GM23338 (cell line): ENCODE measurements around the gene FEM1A. TPM values are rescaled to one million over a fixed set of nuclear protein-coding genes. Genes with fewer than 3 reads are reported as not detected.
A peak's percentile ranks its signal among the peaks of the same experiment; 100 is the strongest.

Experiments used
- ATAC-seq: fragments of 200-7000 bp; cut with Tn5 transposase; 3 replicates; pipeline ENCODE4 v1.9.1; 2020
- DNase-seq: peaks from one replicate; pipeline ENCODE4 v3.0.0-alpha.2; 2015; ENCODE audit warnings: low spot score
- H2AFZ ChIP-seq: fragments of 200-600 bp; sonication (generic); 2 replicates; pipeline ENCODE4 v1.8.0; 2016; ENCODE audit warnings: antibody characterized with exemption, mild to moderate bottlenecking, moderate library complexity
- H3F3A ChIP-seq: fragments of 200-600 bp; sonication (generic); replicated peaks from 2 replicates; pipeline ENCODE4 v1.8.0; 2017; ENCODE audit warnings: antibody characterized with exemption, mixed run types, low read depth
- H3K27ac ChIP-seq: fragments of 200-600 bp; sonication (generic); 2 replicates; pipeline ENCODE4 v1.6.1; 2016; ENCODE audit warnings: low read depth
- H3K27me3 ChIP-seq: fragments of 200-600 bp; sonication (generic); 2 replicates; pipeline ENCODE4 v1.8.0; 2016; ENCODE audit warnings: mild to moderate bottlenecking, mixed run types, moderate library complexity; ENCODE audit not compliant: insufficient read depth
- H3K36me3 ChIP-seq: fragments of 200-600 bp; sonication (generic); 2 replicates; pipeline ENCODE4 v1.8.0; 2016; ENCODE audit warnings: mild to moderate bottlenecking; ENCODE audit not compliant: insufficient read depth
- H3K4me1 ChIP-seq: fragments of 200-600 bp; sonication (generic); 2 replicates; pipeline ENCODE4 v1.8.0; 2016; ENCODE audit warnings: mild to moderate bottlenecking, moderate library complexity; ENCODE audit not compliant: insufficient read depth
- H3K4me2 ChIP-seq: fragments of 200-600 bp; sonication (generic); 2 replicates; pipeline ENCODE4 v1.7.1; 2017; ENCODE audit warnings: mixed run types
- H3K4me3 ChIP-seq: fragments of 200-600 bp; sonication (generic); 2 replicates; pipeline ENCODE4 v1.6.1; 2016; ENCODE audit warnings: mixed run types
- H3K79me2 ChIP-seq: fragments of 200-600 bp; sonication (generic); replicated peaks from 2 replicates; pipeline ENCODE4 v1.8.0; 2017; ENCODE audit warnings: mild to moderate bottlenecking; ENCODE audit not compliant: insufficient read depth
- H3K9me2 ChIP-seq: fragments of 200-600 bp; sonication (generic); 2 replicates; pipeline ENCODE4 v1.8.0; 2017; ENCODE audit not compliant: insufficient read depth
- H4K20me1 ChIP-seq: fragments of 200-600 bp; sonication (generic); replicated peaks from 2 replicates; pipeline ENCODE4 v1.8.0; 2017; ENCODE audit warnings: mild to moderate bottlenecking; ENCODE audit not compliant: insufficient read depth
- H3K27ac Mint-ChIP-seq: 2 replicates; pipeline ENCODE4 v1.8.0; 2020; ENCODE audit warnings: inconsistent platforms, mild to moderate bottlenecking, moderate library complexity, mixed read lengths
- H3K27me3 Mint-ChIP-seq: 3 replicates; pipeline ENCODE4 v1.8.0; 2022; ENCODE audit warnings: low read depth, mild to moderate bottlenecking, moderate library complexity, mixed read lengths, inconsistent platforms; ENCODE audit not compliant: insufficient read depth, poor library complexity
- H3K36me3 Mint-ChIP-seq: 3 replicates; pipeline ENCODE4 v1.8.0; 2021; ENCODE audit warnings: low read depth, mild to moderate bottlenecking, inconsistent platforms, moderate library complexity, mixed read lengths
- H3K4me1 Mint-ChIP-seq: 3 replicates; pipeline ENCODE4 v1.8.0; 2020; ENCODE audit warnings: mild to moderate bottlenecking, inconsistent platforms, mixed read lengths
- H3K4me3 Mint-ChIP-seq: 3 replicates; pipeline ENCODE4 v1.8.0; 2021; ENCODE audit warnings: moderate library complexity, mild to moderate bottlenecking, inconsistent platforms, mixed read lengths
- H3K9me3 Mint-ChIP-seq: 3 replicates; pipeline ENCODE4 v1.8.0; 2020; ENCODE audit warnings: moderate library complexity, mild to moderate bottlenecking, inconsistent platforms, mixed read lengths
- polyA plus RNA-seq: library from polyadenylated mRNA; unstranded; fragments of >200 nt; fragmentation: Nextera tagmentation; extraction: Ambion mirVana; gene quantifications from 2 replicates; pipeline ENCODE4 v1.2.1, GENCODE V29; 2016
- total RNA-seq: library from RNA; depleted of rRNA; stranded (reverse); fragments of >200 nt; shearing (Covaris generic); gene quantifications from 2 replicates; pipeline ENCODE4 v1.2.3, GENCODE V29; 2014
- TF ChIP-seq, protein P1 (sequence below): fragments of 250-450 bp; sonication (Bioruptor Pico); IDR thresholded peaks from 2 replicates; pipeline ENCODE4 v1.5.0; 2020; ENCODE audit warnings: mild to moderate bottlenecking, moderate library complexity
- TF ChIP-seq, protein P2 (sequence below): IDR thresholded peaks from 2 replicates; pipeline ENCODE4 v1.6.1; 2016; ENCODE audit warnings: antibody characterized with exemption

The FEM1A gene
- total and polyA plus RNA-seq, 2 experiments from 2014 or later: 0.87 to 16.5 TPM

DNA sequence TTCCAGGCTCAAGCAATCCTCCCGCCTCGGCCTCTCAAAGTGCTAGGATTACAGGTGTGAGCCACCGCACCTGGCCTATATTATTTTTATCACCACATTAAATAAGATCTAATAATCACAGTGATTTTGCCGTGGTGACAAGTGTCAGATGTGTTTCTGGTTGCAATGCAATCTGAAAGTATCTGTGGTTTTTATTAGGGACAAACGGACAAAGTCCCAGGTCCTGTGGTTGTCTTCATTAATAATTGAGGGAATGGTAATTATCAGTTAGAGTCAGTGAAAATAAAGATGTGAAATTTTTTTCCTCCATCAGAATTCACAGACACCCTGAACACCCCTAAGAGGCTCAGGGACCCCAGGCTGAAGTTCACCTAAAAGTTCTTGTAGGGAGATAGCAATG is 41.2 kb downstream of the FEM1A start:
- H2AFZ ChIP-seq: no peak overlapping the region
- Mint-ChIP-seq H3K9me3 (no peaks in the 10 kb centered on the region), H3K4me1 (no peaks in the 10 kb centered on the region), H3K36me3 (peaks cover 6% of the 10 kb centered on the region; the same call in 2 of the 3 replicates), H3K4me3 (0 out of 3 replicates have a peak overlapping the region, but pooled peaks have one; percentile 34), H3K27ac (no peak overlapping the region), H3K27me3 (peaks cover 18% of the 10 kb centered on the region)
- peaks cover 27% of the 10 kb centered on the region for H3K27me3 ChIP-seq
- no peaks in the 10 kb centered on the region; the same call in 1 of the 2 replicates for H3F3A ChIP-seq
- TF ChIP-seq, protein P1, sequence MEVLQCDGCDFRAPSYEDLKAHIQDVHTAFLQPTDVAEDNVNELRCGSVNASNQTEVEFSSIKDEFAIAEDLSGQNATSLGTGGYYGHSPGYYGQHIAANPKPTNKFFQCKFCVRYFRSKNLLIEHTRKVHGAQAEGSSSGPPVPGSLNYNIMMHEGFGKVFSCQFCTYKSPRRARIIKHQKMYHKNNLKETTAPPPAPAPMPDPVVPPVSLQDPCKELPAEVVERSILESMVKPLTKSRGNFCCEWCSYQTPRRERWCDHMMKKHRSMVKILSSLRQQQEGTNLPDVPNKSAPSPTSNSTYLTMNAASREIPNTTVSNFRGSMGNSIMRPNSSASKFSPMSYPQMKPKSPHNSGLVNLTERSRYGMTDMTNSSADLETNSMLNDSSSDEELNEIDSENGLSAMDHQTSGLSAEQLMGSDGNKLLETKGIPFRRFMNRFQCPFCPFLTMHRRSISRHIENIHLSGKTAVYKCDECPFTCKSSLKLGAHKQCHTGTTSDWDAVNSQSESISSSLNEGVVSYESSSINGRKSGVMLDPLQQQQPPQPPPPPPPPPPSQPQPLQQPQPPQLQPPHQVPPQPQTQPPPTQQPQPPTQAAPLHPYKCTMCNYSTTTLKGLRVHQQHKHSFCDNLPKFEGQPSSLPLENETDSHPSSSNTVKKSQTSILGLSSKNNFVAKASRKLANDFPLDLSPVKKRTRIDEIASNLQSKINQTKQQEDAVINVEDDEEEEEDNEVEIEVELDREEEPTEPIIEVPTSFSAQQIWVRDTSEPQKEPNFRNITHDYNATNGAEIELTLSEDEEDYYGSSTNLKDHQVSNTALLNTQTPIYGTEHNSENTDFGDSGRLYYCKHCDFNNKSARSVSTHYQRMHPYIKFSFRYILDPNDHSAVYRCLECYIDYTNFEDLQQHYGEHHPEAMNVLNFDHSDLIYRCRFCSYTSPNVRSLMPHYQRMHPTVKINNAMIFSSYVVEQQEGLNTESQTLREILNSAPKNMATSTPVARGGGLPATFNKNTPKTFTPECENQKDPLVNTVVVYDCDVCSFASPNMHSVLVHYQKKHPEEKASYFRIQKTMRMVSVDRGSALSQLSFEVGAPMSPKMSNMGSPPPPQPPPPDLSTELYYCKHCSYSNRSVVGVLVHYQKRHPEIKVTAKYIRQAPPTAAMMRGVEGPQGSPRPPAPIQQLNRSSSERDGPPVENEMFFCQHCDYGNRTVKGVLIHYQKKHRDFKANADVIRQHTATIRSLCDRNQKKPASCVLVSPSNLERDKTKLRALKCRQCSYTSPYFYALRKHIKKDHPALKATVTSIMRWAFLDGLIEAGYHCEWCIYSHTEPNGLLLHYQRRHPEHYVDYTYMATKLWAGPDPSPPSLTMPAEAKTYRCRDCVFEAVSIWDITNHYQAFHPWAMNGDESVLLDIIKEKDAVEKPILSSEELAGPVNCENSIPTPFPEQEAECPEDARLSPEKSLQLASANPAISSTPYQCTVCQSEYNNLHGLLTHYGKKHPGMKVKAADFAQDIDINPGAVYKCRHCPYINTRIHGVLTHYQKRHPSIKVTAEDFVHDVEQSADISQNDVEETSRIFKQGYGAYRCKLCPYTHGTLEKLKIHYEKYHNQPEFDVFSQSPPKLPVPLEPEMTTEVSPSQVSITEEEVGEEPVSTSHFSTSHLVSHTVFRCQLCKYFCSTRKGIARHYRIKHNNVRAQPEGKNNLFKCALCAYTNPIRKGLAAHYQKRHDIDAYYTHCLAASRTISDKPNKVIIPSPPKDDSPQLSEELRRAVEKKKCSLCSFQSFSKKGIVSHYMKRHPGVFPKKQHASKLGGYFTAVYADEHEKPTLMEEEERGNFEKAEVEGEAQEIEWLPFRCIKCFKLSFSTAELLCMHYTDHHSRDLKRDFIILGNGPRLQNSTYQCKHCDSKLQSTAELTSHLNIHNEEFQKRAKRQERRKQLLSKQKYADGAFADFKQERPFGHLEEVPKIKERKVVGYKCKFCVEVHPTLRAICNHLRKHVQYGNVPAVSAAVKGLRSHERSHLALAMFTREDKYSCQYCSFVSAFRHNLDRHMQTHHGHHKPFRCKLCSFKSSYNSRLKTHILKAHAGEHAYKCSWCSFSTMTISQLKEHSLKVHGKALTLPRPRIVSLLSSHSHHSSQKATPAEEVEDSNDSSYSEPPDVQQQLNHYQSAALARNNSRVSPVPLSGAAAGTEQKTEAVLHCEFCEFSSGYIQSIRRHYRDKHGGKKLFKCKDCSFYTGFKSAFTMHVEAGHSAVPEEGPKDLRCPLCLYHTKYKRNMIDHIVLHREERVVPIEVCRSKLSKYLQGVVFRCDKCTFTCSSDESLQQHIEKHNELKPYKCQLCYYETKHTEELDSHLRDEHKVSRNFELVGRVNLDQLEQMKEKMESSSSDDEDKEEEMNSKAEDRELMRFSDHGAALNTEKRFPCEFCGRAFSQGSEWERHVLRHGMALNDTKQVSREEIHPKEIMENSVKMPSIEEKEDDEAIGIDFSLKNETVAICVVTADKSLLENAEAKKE (CRISPR knock-in tag): no peak
- no peaks in the 10 kb centered on the region for H3K9me2 ChIP-seq
- no peak overlapping the region for H3K4me2 ChIP-seq
- H3K4me1 ChIP-seq: no peaks in the 10 kb centered on the region
- H3K27ac ChIP-seq: no peak overlapping the region
- no peaks in the 10 kb centered on the region; the same call in 1 of the 2 replicates for H4K20me1 ChIP-seq
- no peak for DNase-seq
- no peak for ATAC-seq
- no peaks in the 10 kb centered on the region for H3K36me3 ChIP-seq
- no peak overlapping the region for H3K4me3 ChIP-seq
- no peaks in the 10 kb centered on the region for H3K79me2 ChIP-seq

DNA sequence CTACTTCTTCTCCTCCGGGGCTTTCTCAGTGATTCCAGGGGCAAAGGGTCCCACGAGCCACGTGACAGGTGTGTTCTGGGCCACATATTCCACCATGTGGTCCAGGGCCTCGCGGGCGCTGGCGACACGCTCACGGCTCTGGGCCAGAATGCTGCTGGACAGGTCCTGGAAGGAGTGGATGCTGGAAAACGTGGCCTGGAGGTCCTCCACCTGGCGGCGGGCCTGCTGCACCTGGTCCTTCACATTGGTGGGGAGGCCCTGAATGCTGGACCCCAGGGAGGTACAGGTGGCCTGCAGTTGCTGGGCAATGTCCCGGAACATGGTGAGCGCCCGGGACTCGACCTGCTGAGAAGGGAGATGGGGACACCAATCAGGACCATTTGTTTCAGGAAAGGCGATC is 47.7 kb downstream of the FEM1A start:
- Histone ChIP-seq H2AFZ (no peak overlapping the region), H3F3A (no peaks in the 10 kb centered on the region), H3K4me3 (no peak overlapping the region), H3K4me2 (no peak overlapping the region), H4K20me1 (no peaks in the 10 kb centered on the region), H3K4me1 (no peaks in the 10 kb centered on the region), H3K9me2 (no peaks in the 10 kb centered on the region), H3K27me3 (no peaks in the 10 kb centered on the region), H3K36me3 (peaks cover 8% of the 10 kb centered on the region), H3K79me2 (no peaks in the 10 kb centered on the region), H3K27ac (no peak overlapping the region)
- H3K27ac Mint-ChIP-seq: no peak overlapping the region
- peaks cover 53% of the 10 kb centered on the region for H3K36me3 Mint-ChIP-seq
- DNase-seq (no peak), ATAC-seq (no peak)
- no peak overlapping the region for H3K4me3 Mint-ChIP-seq
- peaks cover 8% of the 10 kb centered on the region for H3K27me3 Mint-ChIP-seq
- no peaks in the 10 kb centered on the region for H3K4me1 Mint-ChIP-seq
- no peaks in the 10 kb centered on the region for H3K9me3 Mint-ChIP-seq
- TF ChIP-seq, protein P1 (CRISPR knock-in tag): no peak
- TF ChIP-seq, protein P2, sequence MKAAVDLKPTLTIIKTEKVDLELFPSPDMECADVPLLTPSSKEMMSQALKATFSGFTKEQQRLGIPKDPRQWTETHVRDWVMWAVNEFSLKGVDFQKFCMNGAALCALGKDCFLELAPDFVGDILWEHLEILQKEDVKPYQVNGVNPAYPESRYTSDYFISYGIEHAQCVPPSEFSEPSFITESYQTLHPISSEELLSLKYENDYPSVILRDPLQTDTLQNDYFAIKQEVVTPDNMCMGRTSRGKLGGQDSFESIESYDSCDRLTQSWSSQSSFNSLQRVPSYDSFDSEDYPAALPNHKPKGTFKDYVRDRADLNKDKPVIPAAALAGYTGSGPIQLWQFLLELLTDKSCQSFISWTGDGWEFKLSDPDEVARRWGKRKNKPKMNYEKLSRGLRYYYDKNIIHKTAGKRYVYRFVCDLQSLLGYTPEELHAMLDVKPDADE: no peak
